ENCODE data around the gene C18orf63.

Gene C18orf63

GRCh38 chr18:74286106-74286855, 29.4 kb upstream of the C18orf63 start:
- 0 out of 2 replicates have a peak, but pooled peaks cover 4% of the 10 kb centered on the region for H3K36me3 ChIP-seq
- no peaks in the 10 kb centered on the region for H3K9me3 ChIP-seq
- H3K4me1 ChIP-seq = peaks cover 44% of the 10 kb centered on the region
- no peak overlapping the region for H3K4me3 ChIP-seq
- H3K27me3 ChIP-seq = no peaks in the 10 kb centered on the region
- no peaks in the 10 kb centered on the region for H4K20me1 ChIP-seq
- no peak for TF ChIP-seq Cebpa-rat (IDR thresholded peaks at IDR 0.05)
- no peak overlapping the region for H3K27ac ChIP-seq
- H3K4me2 ChIP-seq = peak overlapping the region; percentile 16; the same call in 1 of the 2 replicates
- no peak overlapping the region for H3K9ac ChIP-seq

- no peak for TF ChIP-seq Cebpa-rat (IDR thresholded peaks at IDR 0.05)
- Histone ChIP-seq H3K4me1 (peaks cover 41% of the 10 kb centered on the region), H3K27ac (no peak overlapping the region), H3K4me3 (no peak overlapping the region), H3K4me2 (peak overlapping the region; percentile 16; the same call in 1 of the 2 replicates), H3K9ac (no peak overlapping the region), H4K20me1 (no peaks in the 10 kb centered on the region), H3K9me3 (no peaks in the 10 kb centered on the region), H3K27me3 (no peaks in the 10 kb centered on the region), H3K36me3 (0 out of 2 replicates have a peak, but pooled peaks cover 4% of the 10 kb centered on the region)
Observed at GRCh38 chr18:74286856-74287255, 28.8 kb upstream of the C18orf63 start.

- H4K20me1 ChIP-seq = no peaks in the 10 kb centered on the region
- TF ChIP-seq Cebpa-rat (IDR thresholded peaks at IDR 0.05) = no peak
- H3K36me3 ChIP-seq = 0 out of 2 replicates have a peak, but pooled peaks cover 4% of the 10 kb centered on the region
- H3K4me2 ChIP-seq = no peak overlapping the region
- H3K9me3 ChIP-seq = peaks cover 3% of the 10 kb centered on the region; the same call in 1 of the 2 replicates
- no peak overlapping the region for H3K9ac ChIP-seq
- H3K4me3 ChIP-seq = no peak overlapping the region
- H3K27ac ChIP-seq = no peak overlapping the region
- H3K4me1 ChIP-seq = peaks cover 35% of the 10 kb centered on the region
- no peaks in the 10 kb centered on the region for H3K27me3 ChIP-seq
Observed at GRCh38 chr18:74288041-74288440, 27.6 kb upstream of the C18orf63 start.

- peaks cover 32% of the 10 kb centered on the region for H3K4me1 ChIP-seq
- no peak overlapping the region for H3K4me2 ChIP-seq
- H3K36me3 ChIP-seq = no peaks in the 10 kb centered on the region
- H3K4me3 ChIP-seq = no peak overlapping the region
- H3K27me3 ChIP-seq = no peaks in the 10 kb centered on the region
- H3K9me3 ChIP-seq = peaks cover 7% of the 10 kb centered on the region; the same call in 1 of the 2 replicates
- no peaks in the 10 kb centered on the region for H4K20me1 ChIP-seq
- no peak for TF ChIP-seq Cebpa-rat (IDR thresholded peaks at IDR 0.05)
- no peak overlapping the region for H3K27ac ChIP-seq
- H3K9ac ChIP-seq = no peak overlapping the region
Observed at GRCh38 chr18:74288730-74289129, 26.9 kb upstream of the C18orf63 start.

- no peak overlapping the region for H3K4me3 ChIP-seq
- H4K20me1 ChIP-seq = no peaks in the 10 kb centered on the region
- H3K4me1 ChIP-seq = peaks cover 32% of the 10 kb centered on the region
- H3K27me3 ChIP-seq = no peaks in the 10 kb centered on the region
- no peak overlapping the region for H3K4me2 ChIP-seq
- no peak for TF ChIP-seq Cebpa-rat (IDR thresholded peaks at IDR 0.05)
- H3K36me3 ChIP-seq = no peaks in the 10 kb centered on the region
- H3K9ac ChIP-seq = no peak overlapping the region
- no peak overlapping the region for H3K27ac ChIP-seq
- peaks cover 7% of the 10 kb centered on the region; the same call in 1 of the 2 replicates for H3K9me3 ChIP-seq
Observed at GRCh38 chr18:74289137-74289536, 26.5 kb upstream of the C18orf63 start.

- no peak for TF ChIP-seq Cebpa-rat (IDR thresholded peaks at IDR 0.05)
- Histone ChIP-seq H3K27me3 (no peaks in the 10 kb centered on the region), H3K4me2 (peak overlapping the region; percentile 96), H3K27ac (no peak overlapping the region), H3K9ac (no peak overlapping the region), H3K4me3 (no peak overlapping the region), H3K4me1 (peaks cover 32% of the 10 kb centered on the region), H3K36me3 (no peaks in the 10 kb centered on the region), H4K20me1 (no peaks in the 10 kb centered on the region), H3K9me3 (peaks cover 7% of the 10 kb centered on the region; the same call in 1 of the 2 replicates)
Observed at GRCh38 chr18:74290021-74290420, 25.6 kb upstream of the C18orf63 start.

GRCh38 chr18:74290794-74291471, 24.7 kb upstream of the C18orf63 start:
- Histone ChIP-seq H3K27me3 (no peaks in the 10 kb centered on the region), H4K20me1 (no peaks in the 10 kb centered on the region), H3K4me1 (peaks cover 32% of the 10 kb centered on the region), H3K36me3 (no peaks in the 10 kb centered on the region), H3K4me2 (peak overlapping the region; percentile 96), H3K4me3 (peak overlapping the region; percentile 91), H3K27ac (no peak overlapping the region), H3K9me3 (peaks cover 7% of the 10 kb centered on the region; the same call in 1 of the 2 replicates), H3K9ac (peak overlapping the region; percentile 81)
- no peak for TF ChIP-seq Cebpa-rat (IDR thresholded peaks at IDR 0.05)

- Histone ChIP-seq H3K27me3 (no peaks in the 10 kb centered on the region), H3K4me3 (peak overlapping the region; percentile 91), H4K20me1 (no peaks in the 10 kb centered on the region), H3K9me3 (peaks cover 7% of the 10 kb centered on the region; the same call in 1 of the 2 replicates), H3K27ac (peak overlapping the region; percentile 74), H3K36me3 (no peaks in the 10 kb centered on the region), H3K4me1 (peaks cover 32% of the 10 kb centered on the region), H3K9ac (peak overlapping the region; percentile 81), H3K4me2 (peak overlapping the region; percentile 96)
- no peak for TF ChIP-seq Cebpa-rat (IDR thresholded peaks at IDR 0.05)
Observed at GRCh38 chr18:74291472-74291770, 24.2 kb upstream of the C18orf63 start.

GRCh38 chr18:74291771-74292540, 23.7 kb upstream of the C18orf63 start, which contains the start of gene CYB5A:
TSS of gene CYB5A (minus strand) at chr18:74291963. CDS start at chr18:74291875, 88 bp downstream.
- H4K20me1 ChIP-seq = no peaks in the 10 kb centered on the region
- H3K9me3 ChIP-seq = peaks cover 7% of the 10 kb centered on the region; the same call in 1 of the 2 replicates
- TF ChIP-seq Cebpa-rat (IDR thresholded peaks at IDR 0.05) = peak; percentile 91; the same call in 1 of the 2 replicates
- H3K9ac ChIP-seq = peak within 1 kb of the TSS; percentile 81
- peaks cover 28% of the 10 kb centered on the region for H3K4me1 ChIP-seq
- no peaks in the 10 kb centered on the region for H3K27me3 ChIP-seq
- H3K27ac ChIP-seq = peak within 1 kb of the TSS; percentile 74
- H3K4me3 ChIP-seq = peak within 1 kb of the TSS; percentile 91
- H3K4me2 ChIP-seq = peak within 1 kb of the TSS; percentile 96
- no peaks in the 10 kb centered on the region for H3K36me3 ChIP-seq
